Pulmonary artery endothelial cell (primary cell): ENCODE results near the gene CLEC16A. TPM values are rescaled to one million over a fixed set of nuclear protein-coding genes. Genes with fewer than 3 reads are reported as not detected.

Experiments
- DNase-seq: peaks from one replicate; pipeline ENCODE4 v3.0.0-alpha.2; 2011; ENCODE audit warnings: low read depth, low spot score
- total RNA-seq: library from RNA; depleted of rRNA; stranded (reverse); fragments of >200 nt; gene quantifications from 2 replicates; pipeline ENCODE4 v1.2.3, GENCODE V29; 2014

Gene CLEC16A
- total RNA-seq, 1 donor from 2014 or later = 13.0 TPM

- DNase-seq = no peak
Observed at GRCh38 chr16:10988879-10989278, 44.5 kb downstream of the CLEC16A start.

GRCh38 chr16:10989559-10989958, 45.2 kb downstream of the CLEC16A start:
- DNase-seq = no peak

GRCh38 chr16:10990378-10990777, 46.0 kb downstream of the CLEC16A start:
- no peak for DNase-seq

- DNase-seq = no peak
Observed at GRCh38 chr16:10992112-10992511, 47.7 kb downstream of the CLEC16A start.

GRCh38 chr16:10992797-10993196, 48.4 kb downstream of the CLEC16A start:
- no peak for DNase-seq

GRCh38 chr16:10993649-10994048, 49.3 kb downstream of the CLEC16A start:
- DNase-seq = no peak

GRCh38 chr16:10994571-10994970, 50.2 kb downstream of the CLEC16A start:
- no peak for DNase-seq

GRCh38 chr16:10995565-10995964, 51.2 kb downstream of the CLEC16A start:
- DNase-seq = no peak

- no peak for DNase-seq
Observed at GRCh38 chr16:10997485-10997884, 53.1 kb downstream of the CLEC16A start.

- no peak for DNase-seq
Observed at GRCh38 chr16:10999300-10999699, 54.9 kb downstream of the CLEC16A start.

GRCh38 chr16:11001611-11002010, 57.2 kb downstream of the CLEC16A start:
- DNase-seq = no peak

GRCh38 chr16:11003141-11003540, 58.8 kb downstream of the CLEC16A start:
- no peak for DNase-seq

- DNase-seq = no peak
Observed at GRCh38 chr16:11004351-11004750, 60.0 kb downstream of the CLEC16A start.

GRCh38 chr16:11004973-11005610, 60.7 kb downstream of the CLEC16A start:
- no peak for DNase-seq

GRCh38 chr16:11005611-11005975, 61.2 kb downstream of the CLEC16A start:
- DNase-seq = no peak

- no peak for DNase-seq
Observed at GRCh38 chr16:11006656-11007055, 62.3 kb downstream of the CLEC16A start.

GRCh38 chr16:11007714-11008280, 63.4 kb downstream of the CLEC16A start:
- no peak for DNase-seq

GRCh38 chr16:11009027-11009755, 64.8 kb downstream of the CLEC16A start:
- no peak for DNase-seq

GRCh38 chr16:11010575-11011221, 66.3 kb downstream of the CLEC16A start:
- no peak for DNase-seq

- DNase-seq = no peak
Observed at GRCh38 chr16:11011326-11011725, 67.0 kb downstream of the CLEC16A start.

- no peak for DNase-seq
Observed at GRCh38 chr16:11012841-11013240, 68.5 kb downstream of the CLEC16A start.

- DNase-seq = no peak
Observed at GRCh38 chr16:11014136-11014535, 69.8 kb downstream of the CLEC16A start.
